ENCODE results near the gene ARID4B. TPM values are rescaled to one million over a fixed set of nuclear protein-coding genes. Genes with fewer than 3 reads are reported as not detected.
A peak's percentile ranks its signal among the peaks of the same experiment; 100 is the strongest.

ARID4B gene
- total and polyA plus RNA-seq, 7 experiments from 2014 or later: 60.8 to 124 (median 86.3) TPM

- peak; percentile 36 for ATAC-seq
- intact Hi-C loops (cut with micrococcal nuclease): loop anchor here in 1 of 2 donors (10.0 kb wide), 1 partner anchor 135 kb away; no protein-coding TSS in a partner anchor
- DNase-seq: no peak
- H3K27me3 Mint-ChIP-seq: no peaks in the 10 kb centered on the region
- Histone ChIP-seq H3K9me3 (ENCODE audit: control insufficient read depth in 2 of 3, low read length in 3 of 3) (no peaks in the 10 kb centered on the region), H3K4me1 (ENCODE audit: control insufficient read depth in 2 of 2, insufficient read depth in 2 of 2, low read length in 2 of 2) (peaks cover 3 to 5% of the 10 kb centered on the region in 2 donors), H3K27ac (ENCODE audit: low read depth, low read length) (no peak overlapping the region), H3K36me3 (ENCODE audit: control insufficient read depth in 2 of 3, insufficient read depth in 3 of 3, low read length in 3 of 3) (peaks cover 0 to 39% (median 0%) of the 10 kb centered on the region in 3 experiments), H3K4me3 (ENCODE audit: low read length) (no peak overlapping the region), H3K27me3 (ENCODE audit: control insufficient read depth in 2 of 2, insufficient read depth in 2 of 2, low read length in 2 of 2) (no peaks in the 10 kb centered on the region)
- H3K4me1 Mint-ChIP-seq: peaks cover 19 to 53% (median 44%) of the 10 kb centered on the region in 7 donors
- peak overlapping the region in 2 of 10 donors; percentile 1 to 26 for H3K4me3 Mint-ChIP-seq
- H3K9me3 Mint-ChIP-seq: no peaks in the 10 kb centered on the region
- H3K27ac Mint-ChIP-seq: peak overlapping the region in 6 of 9 donors; percentile 20 to 68 (median 51)
- CTCF ChIA-PET: interaction anchor here (1.1 kb wide), 1 partner anchor 13 kb away, joined by 3 read pairs; no protein-coding TSS in a partner anchor
- H3K36me3 Mint-ChIP-seq: peaks cover 6 to 23% (median 11%) of the 10 kb centered on the region in 5 donors
- POLR2A ChIA-PET: no interaction called here
Measured at GRCh38 chr1:235239851-235240250, 88.1 kb downstream of the ARID4B start.

GRCh38 chr1:235238558-235238957, 89.4 kb downstream of the ARID4B start:
- H3K4me1 ChIP-seq (ENCODE audit: control insufficient read depth in 2 of 2, insufficient read depth in 2 of 2, low read length in 2 of 2): peaks cover 0 to 5% of the 10 kb centered on the region in 2 donors
- ChIA-PET POLR2A (no interaction called here), CTCF (interaction anchor here (0.7 kb wide), 1 partner anchor 655 kb away, joined by 3 read pairs; no protein-coding TSS in a partner anchor)
- H3K27ac ChIP-seq (ENCODE audit: low read depth, low read length): no peak overlapping the region
- Mint-ChIP-seq H3K36me3 (peaks cover 4 to 19% (median 13%) of the 10 kb centered on the region in 5 donors), H3K9me3 (no peaks in the 10 kb centered on the region), H3K27ac (peak overlapping the region in 1 of 9 donors; percentile 17), H3K4me3 (no peak overlapping the region), H3K4me1 (peaks cover 12 to 43% (median 31%) of the 10 kb centered on the region in 7 donors), H3K27me3 (no peaks in the 10 kb centered on the region)
- peaks cover 0 to 47% (median 0%) of the 10 kb centered on the region in 3 experiments for H3K36me3 ChIP-seq (ENCODE audit: control insufficient read depth in 2 of 3, insufficient read depth in 3 of 3, low read length in 3 of 3)
- no peak overlapping the region for H3K4me3 ChIP-seq (ENCODE audit: low read length)
- intact Hi-C loops (cut with micrococcal nuclease): no loop called here
- no peaks in the 10 kb centered on the region for H3K9me3 ChIP-seq (ENCODE audit: control insufficient read depth in 2 of 3, low read length in 3 of 3)
- no peaks in the 10 kb centered on the region for H3K27me3 ChIP-seq (ENCODE audit: control insufficient read depth in 2 of 2, insufficient read depth in 2 of 2, low read length in 2 of 2)
- ATAC-seq (no peak), DNase-seq (no peak)

DNA sequence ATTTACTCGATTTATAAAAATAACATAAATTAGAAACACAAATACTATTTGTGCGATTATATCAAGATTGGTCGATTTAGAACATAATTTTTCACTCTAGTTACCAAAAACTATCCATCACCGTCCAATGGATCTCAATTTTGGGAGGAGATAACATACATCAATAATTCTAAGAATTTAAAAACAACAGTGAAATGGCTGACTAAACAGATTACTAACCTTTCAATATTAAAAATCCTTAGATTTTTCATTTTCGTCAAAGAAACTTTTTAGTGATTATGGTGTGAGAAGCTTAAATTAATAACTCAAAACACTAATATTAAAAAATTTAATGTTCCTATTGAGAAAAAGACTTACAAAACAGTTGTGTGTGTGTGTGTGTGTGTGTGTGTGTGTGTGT, 91.9 kb downstream of the ARID4B start:
- H3K4me1 ChIP-seq (ENCODE audit: control insufficient read depth in 2 of 2, insufficient read depth in 2 of 2, low read length in 2 of 2): peaks cover 0 to 5% of the 10 kb centered on the region in 2 donors
- intact Hi-C loops (cut with micrococcal nuclease): no loop called here
- DNase-seq (no peak), ATAC-seq (no peak)
- no peaks in the 10 kb centered on the region for H3K27me3 ChIP-seq (ENCODE audit: control insufficient read depth in 2 of 2, insufficient read depth in 2 of 2, low read length in 2 of 2)
- ChIA-PET POLR2A (no interaction called here), CTCF (no interaction called here)
- H3K9me3 Mint-ChIP-seq: no peaks in the 10 kb centered on the region
- peaks cover 10 to 32% (median 23%) of the 10 kb centered on the region in 7 donors for H3K4me1 Mint-ChIP-seq
- H3K36me3 Mint-ChIP-seq: peaks cover 4 to 22% (median 16%) of the 10 kb centered on the region in 5 donors
- H3K27ac ChIP-seq (ENCODE audit: low read depth, low read length): no peak overlapping the region
- no peak overlapping the region for H3K4me3 ChIP-seq (ENCODE audit: low read length)
- no peak overlapping the region for H3K4me3 Mint-ChIP-seq
- H3K27me3 Mint-ChIP-seq: no peaks in the 10 kb centered on the region
- peaks cover 0 to 57% (median 0%) of the 10 kb centered on the region in 3 experiments for H3K36me3 ChIP-seq (ENCODE audit: control insufficient read depth in 2 of 3, insufficient read depth in 3 of 3, low read length in 3 of 3)
- peak overlapping the region in 1 of 9 donors; percentile 28 for H3K27ac Mint-ChIP-seq
- H3K9me3 ChIP-seq (ENCODE audit: control insufficient read depth in 2 of 3, low read length in 3 of 3): no peaks in the 10 kb centered on the region

DNA sequence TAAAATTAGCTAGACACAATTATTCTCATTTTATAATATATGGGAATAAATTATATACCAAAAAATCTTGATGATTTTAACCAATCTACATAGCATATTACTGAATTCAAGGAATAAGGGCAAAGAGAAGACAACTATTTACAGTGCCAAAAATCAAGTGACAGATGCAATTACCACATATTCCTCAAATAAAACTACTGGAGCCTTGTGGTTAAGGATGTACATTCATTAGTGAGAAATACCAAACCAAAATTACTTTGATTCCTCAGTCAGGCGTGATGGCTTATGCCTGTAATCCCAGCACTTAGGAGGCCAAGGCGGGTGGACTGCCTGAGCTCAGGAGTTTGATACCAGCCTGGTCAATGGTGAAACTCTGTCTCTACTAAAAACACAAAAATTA, 98.1 kb downstream of the ARID4B start:
- Histone ChIP-seq H3K4me3 (ENCODE audit: low read length) (no peak overlapping the region), H3K4me1 (ENCODE audit: control insufficient read depth in 2 of 2, insufficient read depth in 2 of 2, low read length in 2 of 2) (no peaks in the 10 kb centered on the region), H3K36me3 (ENCODE audit: control insufficient read depth in 2 of 3, insufficient read depth in 3 of 3, low read length in 3 of 3) (peaks cover 6 to 64% (median 6%) of the 10 kb centered on the region in 3 experiments), H3K27ac (ENCODE audit: low read depth, low read length) (no peak overlapping the region), H3K27me3 (ENCODE audit: control insufficient read depth in 2 of 2, insufficient read depth in 2 of 2, low read length in 2 of 2) (no peaks in the 10 kb centered on the region), H3K9me3 (ENCODE audit: control insufficient read depth in 2 of 3, low read length in 3 of 3) (no peaks in the 10 kb centered on the region)
- DNase-seq: no peak
- intact Hi-C loops (cut with micrococcal nuclease): no loop called here
- Mint-ChIP-seq H3K36me3 (peaks cover 5 to 19% (median 19%) of the 10 kb centered on the region in 5 donors), H3K27me3 (no peaks in the 10 kb centered on the region), H3K9me3 (no peaks in the 10 kb centered on the region), H3K27ac (peak overlapping the region in 1 of 9 donors; percentile 40), H3K4me3 (no peak overlapping the region), H3K4me1 (peaks cover 0 to 15% (median 9%) of the 10 kb centered on the region in 7 donors)
- ChIA-PET CTCF (interaction anchor here (0.7 kb wide), 1 partner anchor 187 kb away, joined by 3 read pairs; no protein-coding TSS in a partner anchor), POLR2A (no interaction called here)
- ATAC-seq: no peak

- CTCF ChIA-PET: no interaction called here
- Histone ChIP-seq H3K36me3 (ENCODE audit: control insufficient read depth in 2 of 3, insufficient read depth in 3 of 3, low read length in 3 of 3) (peaks cover 6 to 64% (median 6%) of the 10 kb centered on the region in 3 experiments), H3K9me3 (ENCODE audit: control insufficient read depth in 2 of 3, low read length in 3 of 3) (no peaks in the 10 kb centered on the region), H3K4me1 (ENCODE audit: control insufficient read depth in 2 of 2, insufficient read depth in 2 of 2, low read length in 2 of 2) (no peaks in the 10 kb centered on the region), H3K27me3 (ENCODE audit: control insufficient read depth in 2 of 2, insufficient read depth in 2 of 2, low read length in 2 of 2) (no peaks in the 10 kb centered on the region), H3K27ac (ENCODE audit: low read depth, low read length) (no peak overlapping the region), H3K4me3 (ENCODE audit: low read length) (no peak overlapping the region)
- Mint-ChIP-seq H3K9me3 (no peaks in the 10 kb centered on the region), H3K27ac (peak overlapping the region in 5 of 9 donors; percentile 4 to 77 (median 35)), H3K36me3 (peaks cover 3 to 18% (median 13%) of the 10 kb centered on the region in 5 donors), H3K4me1 (peaks cover 0 to 12% (median 6%) of the 10 kb centered on the region in 7 donors), H3K27me3 (no peaks in the 10 kb centered on the region), H3K4me3 (no peak overlapping the region)
- ATAC-seq (no peak), DNase-seq (no peak)
- intact Hi-C loops (cut with micrococcal nuclease): no loop called here
- POLR2A ChIA-PET: no interaction called here
Measured at GRCh38 chr1:235227414-235227813, 100.6 kb downstream of the ARID4B start.

GRCh38 chr1:235226933-235227332, 101.0 kb downstream of the ARID4B start:
- H3K4me1 ChIP-seq (ENCODE audit: control insufficient read depth in 2 of 2, insufficient read depth in 2 of 2, low read length in 2 of 2): no peaks in the 10 kb centered on the region
- no peak overlapping the region for H3K27ac ChIP-seq (ENCODE audit: low read depth, low read length)
- ATAC-seq (no peak), DNase-seq (no peak)
- Mint-ChIP-seq H3K27ac (peak overlapping the region in 7 of 9 donors; percentile 4 to 77 (median 35)), H3K36me3 (peaks cover 3 to 18% (median 13%) of the 10 kb centered on the region in 5 donors), H3K27me3 (no peaks in the 10 kb centered on the region), H3K4me1 (peaks cover 0 to 12% (median 6%) of the 10 kb centered on the region in 7 donors), H3K4me3 (no peak overlapping the region), H3K9me3 (no peaks in the 10 kb centered on the region)
- no peaks in the 10 kb centered on the region for H3K9me3 ChIP-seq (ENCODE audit: control insufficient read depth in 2 of 3, low read length in 3 of 3)
- H3K36me3 ChIP-seq (ENCODE audit: control insufficient read depth in 2 of 3, insufficient read depth in 3 of 3, low read length in 3 of 3): peaks cover 6 to 68% (median 6%) of the 10 kb centered on the region in 3 experiments
- H3K4me3 ChIP-seq (ENCODE audit: low read length): no peak overlapping the region
- no peaks in the 10 kb centered on the region for H3K27me3 ChIP-seq (ENCODE audit: control insufficient read depth in 2 of 2, insufficient read depth in 2 of 2, low read length in 2 of 2)
- ChIA-PET CTCF (no interaction called here), POLR2A (no interaction called here)
- intact Hi-C loops (cut with micrococcal nuclease): no loop called here

- no peak for ATAC-seq
- POLR2A ChIA-PET: interaction anchor here (0.6 to 1.1 kb wide), 2 partner anchors 9 to 24 kb away, joined by 3 read pairs; no protein-coding TSS in a partner anchor
- Mint-ChIP-seq H3K36me3 (peaks cover 3 to 18% (median 13%) of the 10 kb centered on the region in 5 donors), H3K4me1 (peaks cover 0 to 12% (median 6%) of the 10 kb centered on the region in 7 donors), H3K9me3 (no peaks in the 10 kb centered on the region), H3K27me3 (no peaks in the 10 kb centered on the region), H3K27ac (peak overlapping the region in 3 of 9 donors; percentile 17 to 28 (median 26)), H3K4me3 (no peak overlapping the region)
- Histone ChIP-seq H3K9me3 (ENCODE audit: control insufficient read depth in 2 of 3, low read length in 3 of 3) (no peaks in the 10 kb centered on the region), H3K36me3 (ENCODE audit: control insufficient read depth in 2 of 3, insufficient read depth in 3 of 3, low read length in 3 of 3) (peaks cover 6 to 65% (median 6%) of the 10 kb centered on the region in 3 experiments), H3K27me3 (ENCODE audit: control insufficient read depth in 2 of 2, insufficient read depth in 2 of 2, low read length in 2 of 2) (no peaks in the 10 kb centered on the region), H3K27ac (ENCODE audit: low read depth, low read length) (no peak overlapping the region), H3K4me3 (ENCODE audit: low read length) (no peak overlapping the region), H3K4me1 (ENCODE audit: control insufficient read depth in 2 of 2, insufficient read depth in 2 of 2, low read length in 2 of 2) (no peaks in the 10 kb centered on the region)
- CTCF ChIA-PET: interaction anchor here (0.6 kb wide), 1 partner anchor 35 kb away, joined by 3 read pairs; no protein-coding TSS in a partner anchor
- no peak for DNase-seq
- intact Hi-C loops (cut with micrococcal nuclease): no loop called here
Measured at GRCh38 chr1:235225299-235225698, 102.7 kb downstream of the ARID4B start.

Data from naive thymus-derived CD4-positive, alpha-beta T cell (primary cell).